HG03469 (cell line): ENCODE measurements around the gene SAXO1.

Source experiments
- ATAC-seq: cut with Tn5 transposase; IDR thresholded peaks from one replicate; pipeline ENCODE4 v1.9.1; 2021; ENCODE audit warnings: mild to moderate bottlenecking, moderate library complexity, moderate number of reproducible peaks; ENCODE audit not compliant: unreplicated experiment

SAXO1 gene

GRCh38 chr9:19033015-19033414 is at the start of gene SAXO1:
Gene SAXO1, minus strand, starts transcription at chr9:19033209. Its CDS starts 301 bp downstream, at chr9:19032908.
- ATAC-seq: no peak

GRCh38 chr9:19074836-19075235 is 41.8 kb upstream of the SAXO1 start:
- ATAC-seq: no peak

- no peak for ATAC-seq
Observed at GRCh38 chr9:19074229-19074628, 41.2 kb upstream of the SAXO1 start.

GRCh38 chr9:19057033-19057432 is 24.0 kb upstream of the SAXO1 start:
- no peak for ATAC-seq

- ATAC-seq: no peak
Observed at GRCh38 chr9:19050637-19051591, 17.9 kb upstream of the SAXO1 start.

GRCh38 chr9:19049917-19050636 is 17.1 kb upstream of the SAXO1 start:
- ATAC-seq: no peak

- ATAC-seq: peak; percentile 90
Observed at GRCh38 chr9:19048966-19049916, 16.2 kb upstream of the SAXO1 start, which contains the start of gene RRAGA. Gene RRAGA, plus strand, starts transcription at chr9:19049427. Its CDS starts 233 bp downstream, at chr9:19049660.

- no peak for ATAC-seq
Observed at GRCh38 chr9:19036611-19037010, 3.6 kb upstream of the SAXO1 start.

GRCh38 chr9:19032406-19032805 is 603 bp downstream of the SAXO1 start:
- ATAC-seq: no peak

- ATAC-seq: peak; percentile 78
Observed at GRCh38 chr9:19030899-19031298, 2.1 kb downstream of the SAXO1 start.

- ATAC-seq: no peak
Observed at GRCh38 chr9:19028835-19029451, 4.1 kb downstream of the SAXO1 start.

GRCh38 chr9:19027825-19028224 is 5.2 kb downstream of the SAXO1 start:
- no peak for ATAC-seq

GRCh38 chr9:19026375-19026774 is 6.6 kb downstream of the SAXO1 start:
- ATAC-seq: no peak

- ATAC-seq: no peak
Observed at GRCh38 chr9:19023078-19023477, 9.9 kb downstream of the SAXO1 start.

GRCh38 chr9:19022206-19022605 is 10.8 kb downstream of the SAXO1 start:
- ATAC-seq: peak; percentile 37

GRCh38 chr9:19021649-19022048 is 11.4 kb downstream of the SAXO1 start:
- ATAC-seq: peak; percentile 5

- ATAC-seq: no peak
Observed at GRCh38 chr9:19020886-19021455, 12.0 kb downstream of the SAXO1 start.

- no peak for ATAC-seq
Observed at GRCh38 chr9:19018201-19018600, 14.8 kb downstream of the SAXO1 start.

- no peak for ATAC-seq
Observed at GRCh38 chr9:19009391-19009965, 23.5 kb downstream of the SAXO1 start.
